ENCODE measurements around the gene TP53I11. TPM values are rescaled to one million over a fixed set of nuclear protein-coding genes. Genes with fewer than 3 reads are reported as not detected.

TP53I11 gene
- 33.3 to 45.3 TPM (median 44.4 TPM) in 5 replicates for total RNA-seq (2022; extraction: Qiagen RNA extraction)

DNA sequence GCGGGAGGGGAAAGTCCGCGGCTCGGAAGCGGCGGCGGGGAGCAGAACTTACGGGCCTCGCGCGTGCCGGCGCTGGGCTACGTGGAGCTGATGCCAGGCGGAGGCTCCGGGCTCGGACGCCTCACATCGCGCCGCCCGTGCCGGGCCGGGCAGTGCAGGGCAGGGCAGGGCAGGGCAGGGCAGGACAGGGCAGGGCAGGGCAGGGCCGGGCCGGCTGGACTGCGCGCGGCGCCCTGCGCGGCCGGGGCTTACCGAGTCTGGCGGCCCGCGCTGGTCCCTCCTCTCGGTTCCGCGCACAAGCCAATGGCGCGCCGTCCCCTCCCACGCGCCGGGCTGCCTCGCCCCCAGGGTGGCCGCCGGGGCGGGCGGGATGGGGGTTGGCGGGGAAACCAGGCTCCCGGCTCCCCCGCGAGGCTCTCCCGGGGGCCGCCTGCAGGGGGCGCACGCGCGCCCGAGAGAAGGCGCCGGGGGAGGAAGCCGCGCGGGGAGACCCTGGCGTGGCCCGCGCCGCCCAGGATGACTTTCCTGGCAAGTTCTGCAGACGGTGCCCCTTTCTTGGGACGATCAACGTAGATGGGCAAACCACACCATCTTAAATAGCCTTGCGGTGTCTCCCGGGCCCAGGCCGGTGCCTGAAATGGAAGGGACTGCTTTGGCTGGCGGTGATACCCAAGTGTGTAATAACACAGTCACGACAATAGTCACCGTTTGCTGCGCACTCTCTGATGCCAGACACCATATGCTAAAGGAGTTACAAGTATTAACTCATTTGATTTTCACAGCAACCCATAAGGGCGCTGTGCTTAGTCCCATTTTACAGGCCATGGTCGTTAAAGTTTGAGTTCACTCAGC, at the start of gene TP53I11:
TSS of gene TP53I11 (minus strand) at position 259 of the 852 bp plus-strand sequence. CDS start 12,548 bp downstream, outside the sequence.

Other genes starting within 250 kb of the TP53I11 start
- 3.1 to 4.4 TPM (median 3.5 TPM) in 5 replicates for gene TSPAN18, start 223.9 kb downstream of the TP53I11 start, total RNA-seq (2022; extraction: Qiagen RNA extraction)
- 4.5 to 8.0 TPM (median 7.7 TPM) in 5 replicates for gene PRDM11, start 195.8 kb upstream of the TP53I11 start, total RNA-seq (2022; extraction: Qiagen RNA extraction)

All from A549 treated with AZD2906 at 1 μM for 4 hours (cell line).